ENCODE data around the gene CHORDC1.

CHORDC1 gene

DNA sequence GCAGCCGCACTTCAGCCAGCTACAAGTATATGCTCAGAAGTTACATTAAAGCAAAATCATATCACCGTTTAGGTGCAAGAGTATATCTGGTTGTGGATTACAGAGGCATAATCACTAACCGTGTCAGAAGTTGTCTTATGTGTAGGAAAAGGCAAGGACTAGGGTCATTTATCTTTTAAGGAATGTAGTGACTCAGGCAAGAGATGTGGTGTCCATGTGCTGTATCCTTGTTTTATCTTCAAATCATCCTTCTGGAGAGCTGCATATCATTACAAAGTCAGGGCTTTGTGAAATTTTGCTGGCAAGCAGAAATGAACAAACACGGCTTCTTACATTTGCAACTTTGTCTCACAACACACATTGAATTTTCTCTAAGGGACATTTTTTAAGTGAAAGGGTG is 12.7 kb upstream of the CHORDC1 start:
- TF ChIP-seq, protein P1, sequence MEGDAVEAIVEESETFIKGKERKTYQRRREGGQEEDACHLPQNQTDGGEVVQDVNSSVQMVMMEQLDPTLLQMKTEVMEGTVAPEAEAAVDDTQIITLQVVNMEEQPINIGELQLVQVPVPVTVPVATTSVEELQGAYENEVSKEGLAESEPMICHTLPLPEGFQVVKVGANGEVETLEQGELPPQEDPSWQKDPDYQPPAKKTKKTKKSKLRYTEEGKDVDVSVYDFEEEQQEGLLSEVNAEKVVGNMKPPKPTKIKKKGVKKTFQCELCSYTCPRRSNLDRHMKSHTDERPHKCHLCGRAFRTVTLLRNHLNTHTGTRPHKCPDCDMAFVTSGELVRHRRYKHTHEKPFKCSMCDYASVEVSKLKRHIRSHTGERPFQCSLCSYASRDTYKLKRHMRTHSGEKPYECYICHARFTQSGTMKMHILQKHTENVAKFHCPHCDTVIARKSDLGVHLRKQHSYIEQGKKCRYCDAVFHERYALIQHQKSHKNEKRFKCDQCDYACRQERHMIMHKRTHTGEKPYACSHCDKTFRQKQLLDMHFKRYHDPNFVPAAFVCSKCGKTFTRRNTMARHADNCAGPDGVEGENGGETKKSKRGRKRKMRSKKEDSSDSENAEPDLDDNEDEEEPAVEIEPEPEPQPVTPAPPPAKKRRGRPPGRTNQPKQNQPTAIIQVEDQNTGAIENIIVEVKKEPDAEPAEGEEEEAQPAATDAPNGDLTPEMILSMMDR (conservative IDR thresholded peaks at IDR 0.05; ENCODE audit: low read length): no peak
- no peak overlapping the region for H3K4me3 ChIP-seq (ENCODE audit: low read length)

DNA sequence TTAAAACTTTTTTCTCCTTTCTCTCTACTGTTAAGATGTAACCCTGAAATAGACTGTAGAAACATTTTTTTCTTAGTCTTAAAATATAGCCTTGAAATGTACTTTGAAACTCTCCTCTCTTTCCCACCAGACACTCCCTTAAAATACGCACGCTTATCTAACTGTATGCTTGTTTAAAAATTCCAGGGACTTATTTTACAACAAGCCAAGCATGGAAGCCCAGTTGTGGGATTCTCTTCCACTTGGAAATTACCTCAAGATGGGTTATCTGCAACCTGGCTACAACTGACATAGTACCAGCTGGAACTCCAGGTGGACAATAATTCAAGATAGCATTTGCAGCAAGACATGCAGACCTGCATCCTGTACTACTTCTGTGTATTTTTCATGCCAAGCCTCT is 12.1 kb upstream of the CHORDC1 start:
- TF ChIP-seq, protein P1 (conservative IDR thresholded peaks at IDR 0.05; ENCODE audit: low read length): no peak
- no peak for DNase-seq (ENCODE audit: low read depth)
- H3K4me3 ChIP-seq (ENCODE audit: low read length): no peak overlapping the region

More for the DNA sequence above, 12.7 kb upstream of the CHORDC1 start:
- no peak for DNase-seq (ENCODE audit: low read depth)

DNA sequence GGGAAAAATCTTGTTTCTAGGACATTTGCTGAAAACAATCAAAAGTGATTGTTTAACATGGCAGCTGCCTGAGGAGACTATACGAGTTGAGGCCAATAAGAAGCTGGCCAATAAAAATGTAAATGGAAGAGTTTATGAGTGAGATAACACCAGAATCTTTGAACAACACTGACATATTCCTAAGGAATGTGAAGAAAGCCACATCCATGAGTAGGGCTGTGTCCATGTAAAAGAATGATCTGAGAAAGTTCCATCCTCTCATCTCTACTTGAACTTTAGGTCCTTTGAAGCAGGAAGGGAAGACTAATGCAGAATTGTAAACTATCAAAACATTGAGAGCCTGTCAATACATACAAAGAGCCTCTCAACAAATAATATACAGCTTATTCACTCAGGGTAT is 6.9 kb upstream of the CHORDC1 start:
- H3K4me3 ChIP-seq (ENCODE audit: low read length): no peak overlapping the region
- DNase-seq (ENCODE audit: low read depth): no peak
- TF ChIP-seq, protein P1 (conservative IDR thresholded peaks at IDR 0.05; ENCODE audit: low read length): no peak

DNA sequence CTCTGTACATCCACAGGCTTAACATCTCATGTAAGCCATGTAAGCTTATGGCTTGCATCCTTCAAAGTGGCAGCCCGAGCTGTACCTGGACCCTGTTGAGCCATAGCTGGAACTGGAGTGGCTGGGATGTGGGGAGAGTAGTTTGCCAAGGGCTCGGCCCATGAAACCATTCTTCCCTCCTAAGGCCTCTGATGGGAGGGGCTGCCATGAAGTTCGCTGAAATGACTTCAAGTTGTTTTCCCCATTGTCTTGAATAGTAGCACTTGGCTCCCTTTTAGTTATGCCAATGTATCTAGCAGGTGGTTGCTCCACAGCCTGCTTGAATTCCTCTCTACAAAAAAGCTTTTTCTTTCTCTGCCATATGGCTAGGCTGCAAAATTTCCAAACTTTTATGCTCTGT is 5.2 kb upstream of the CHORDC1 start:
- DNase-seq (ENCODE audit: low read depth): no peak
- H3K4me3 ChIP-seq (ENCODE audit: low read length): no peak overlapping the region
- TF ChIP-seq, protein P1 (conservative IDR thresholded peaks at IDR 0.05; ENCODE audit: low read length): no peak

DNA sequence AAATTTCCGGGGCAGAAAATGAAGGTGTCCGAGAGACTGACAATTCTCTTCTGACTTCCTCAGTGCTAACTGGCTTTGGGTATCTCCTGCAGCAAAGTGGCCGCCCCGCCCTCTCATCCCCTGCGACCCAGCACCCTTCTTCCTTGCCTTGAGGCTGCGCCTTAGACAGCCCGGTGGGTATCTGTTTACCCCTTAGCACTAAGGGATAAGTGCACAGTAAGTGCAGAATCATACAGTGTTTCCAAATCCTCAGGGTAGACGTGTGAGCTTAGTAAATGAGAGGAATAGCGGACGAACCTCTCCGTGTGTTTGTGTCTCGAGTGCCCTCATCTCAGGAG is 368 bp upstream of the CHORDC1 start:
- TF ChIP-seq, protein P1 (conservative IDR thresholded peaks at IDR 0.05; ENCODE audit: low read length): no peak
- no peak for DNase-seq (ENCODE audit: low read depth)

DNA sequence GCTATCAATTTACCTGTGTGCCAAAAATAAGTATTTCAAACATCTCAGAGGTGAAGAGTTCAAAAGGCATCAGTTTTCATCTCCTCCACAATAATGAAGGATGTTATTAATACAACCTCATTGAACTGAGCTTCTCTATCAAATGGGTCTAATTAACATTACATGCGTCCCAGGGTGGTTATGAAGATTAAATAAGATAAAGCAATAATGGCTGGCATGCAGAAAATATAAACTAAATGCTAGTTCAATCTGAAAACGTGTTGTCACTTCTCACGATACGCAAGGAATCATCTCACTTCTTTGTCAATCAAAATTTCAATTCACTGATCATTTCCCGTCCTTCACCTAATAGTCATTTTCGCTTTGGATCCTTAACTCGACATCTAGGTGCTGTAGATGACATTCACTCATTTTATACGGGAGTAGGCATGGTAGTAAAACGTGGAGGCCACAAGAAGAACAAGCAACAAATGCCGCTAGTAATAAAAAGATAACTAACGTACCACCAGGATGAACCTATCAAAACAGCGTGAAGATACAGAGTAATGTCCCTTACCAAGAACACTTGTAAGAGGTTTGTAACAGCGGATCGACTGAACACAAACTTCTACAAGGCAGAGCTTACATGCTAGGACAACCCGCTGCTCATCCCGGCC is 918 bp downstream of the CHORDC1 start:
- peak; percentile 23 for DNase-seq (ENCODE audit: low read depth)
- TF ChIP-seq, protein P1 (conservative IDR thresholded peaks at IDR 0.05; ENCODE audit: low read length): no peak
- peak overlapping the region; percentile 63 for H3K4me3 ChIP-seq (ENCODE audit: low read length)

More for the DNA sequence above, 368 bp upstream of the CHORDC1 start:
- H3K4me3 ChIP-seq (ENCODE audit: low read length): peak overlapping the region; percentile 63

DNA sequence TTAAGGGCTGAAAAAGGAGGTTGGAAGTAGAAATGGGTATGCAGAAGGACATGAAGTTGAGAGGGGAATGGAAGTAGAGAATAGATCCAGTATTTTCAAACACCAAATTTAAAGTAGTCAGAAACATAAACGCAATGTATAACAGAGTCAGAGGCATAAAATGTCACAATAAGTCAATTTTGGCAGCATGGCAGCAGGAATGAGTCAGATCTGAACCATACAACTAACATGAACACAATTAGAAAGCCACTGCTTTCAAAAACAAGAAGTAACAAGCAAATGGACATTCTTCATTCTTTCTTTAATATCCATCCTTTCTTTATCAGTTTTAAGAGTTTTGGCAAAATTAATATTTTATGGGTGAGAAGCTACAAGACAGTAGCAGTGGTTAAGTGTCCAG is 2.5 kb downstream of the CHORDC1 start:
- TF ChIP-seq, protein P1 (conservative IDR thresholded peaks at IDR 0.05; ENCODE audit: low read length): no peak
- peak; percentile 50 for DNase-seq (ENCODE audit: low read depth)
- H3K4me3 ChIP-seq (ENCODE audit: low read length): no peak overlapping the region

All from AG10803 (cell line).